Parathyroid adenoma (tissue), 2 donors: ENCODE data around the gene ZNF682.

Experiments
- H2AFZ ChIP-seq: fragments of 300-600 bp; sonication (generic); one replicate; pipeline ENCODE4 v1.7.0; 2017; ENCODE audit warnings: antibody characterized with exemption, mild to moderate bottlenecking
- H3K27ac ChIP-seq: fragments of 300-600 bp; sonication (generic); one replicate; pipeline ENCODE4 v1.7.0; 2017
- H3K27me3 ChIP-seq: fragments of 300-600 bp; sonication (generic); one replicate; pipeline ENCODE4 v1.7.0; 2017; ENCODE audit warnings: low read length; ENCODE audit not compliant: control insufficient read depth, insufficient read depth
- H3K36me3 ChIP-seq: fragments of 300-600 bp; sonication (generic); one replicate; pipeline ENCODE4 v1.7.0; 2017; ENCODE audit warnings: low read length; ENCODE audit not compliant: control insufficient read depth, insufficient read depth
- H3K4me1 ChIP-seq: fragments of 300-600 bp; sonication (generic); one replicate; pipeline ENCODE4 v1.7.0; 2017; ENCODE audit warnings: control low read depth
- H3K4me2 ChIP-seq: fragments of 300-600 bp; sonication (generic); one replicate; pipeline ENCODE4 v1.7.0; 2017; ENCODE audit warnings: low read length
- H3K4me3 ChIP-seq: fragments of 300-600 bp; sonication (generic); one replicate; pipeline ENCODE4 v1.7.0; 2017; ENCODE audit warnings: low read depth, low read length
- H3K79me2 ChIP-seq: fragments of 300-600 bp; sonication (generic); one replicate; pipeline ENCODE4 v1.7.0; 2017; ENCODE audit warnings: control low read depth
- H3K9ac ChIP-seq: fragments of 300-600 bp; sonication (generic); one replicate; pipeline ENCODE4 v1.7.0; 2017; ENCODE audit warnings: mild to moderate bottlenecking
- H3K9me3 ChIP-seq: fragments of 300-600 bp; sonication (generic); one replicate; pipeline ENCODE4 v1.7.0; 2017; ENCODE audit warnings: low read length; ENCODE audit not compliant: control insufficient read depth
- TF ChIP-seq, protein P1 (sequence below): fragments of 300-600 bp; sonication (generic); IDR thresholded peaks from one replicate; pipeline ENCODE4 v1.7.0; 2017; ENCODE audit warnings: antibody characterized with exemption, mild to moderate bottlenecking
- donor health status: primary hyperparathyroidism.

Gene ZNF682

DNA sequence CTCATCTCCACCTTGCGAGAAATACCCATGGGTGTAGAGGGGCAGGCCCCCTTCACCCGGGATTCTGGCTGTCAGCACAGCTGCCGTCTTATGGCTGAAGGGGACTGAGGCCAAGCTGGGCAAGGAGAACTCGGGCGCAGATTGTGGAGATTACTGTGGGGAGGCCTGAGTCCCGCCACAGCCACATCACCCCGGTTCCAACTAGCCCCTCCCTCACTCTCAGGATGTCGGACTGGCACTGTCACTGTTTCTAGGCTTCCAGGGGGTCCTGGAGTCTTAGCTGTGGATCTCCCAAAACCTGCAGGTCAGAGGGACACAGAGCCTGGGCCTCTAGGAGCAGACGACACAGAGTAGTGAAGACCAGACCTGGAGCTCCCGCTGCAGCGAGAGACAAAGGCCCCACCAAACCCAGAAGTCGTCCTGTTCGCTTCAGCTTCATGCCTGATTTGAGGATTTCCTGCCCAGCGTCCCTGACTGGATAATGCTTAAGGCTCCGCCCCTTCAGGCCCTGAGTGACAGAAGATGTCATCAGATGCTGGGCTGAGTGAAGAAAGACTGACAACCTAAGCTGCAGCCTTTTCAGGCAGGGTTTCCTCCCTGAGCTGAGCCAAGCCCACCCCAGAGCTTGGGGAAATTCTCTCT is 82.8 kb downstream of the ZNF682 start:
- Histone ChIP-seq H3K9ac (no peak overlapping the region), H3K36me3 (no peaks in the 10 kb centered on the region), H2AFZ (no peak overlapping the region), H3K4me1 (no peaks in the 10 kb centered on the region), H3K9me3 (no peaks in the 10 kb centered on the region), H3K79me2 (no peaks in the 10 kb centered on the region), H3K4me3 (no peak overlapping the region), H3K27me3 (no peaks in the 10 kb centered on the region), H3K4me2 (no peak overlapping the region), H3K27ac (no peak overlapping the region)
- TF ChIP-seq, protein P1, sequence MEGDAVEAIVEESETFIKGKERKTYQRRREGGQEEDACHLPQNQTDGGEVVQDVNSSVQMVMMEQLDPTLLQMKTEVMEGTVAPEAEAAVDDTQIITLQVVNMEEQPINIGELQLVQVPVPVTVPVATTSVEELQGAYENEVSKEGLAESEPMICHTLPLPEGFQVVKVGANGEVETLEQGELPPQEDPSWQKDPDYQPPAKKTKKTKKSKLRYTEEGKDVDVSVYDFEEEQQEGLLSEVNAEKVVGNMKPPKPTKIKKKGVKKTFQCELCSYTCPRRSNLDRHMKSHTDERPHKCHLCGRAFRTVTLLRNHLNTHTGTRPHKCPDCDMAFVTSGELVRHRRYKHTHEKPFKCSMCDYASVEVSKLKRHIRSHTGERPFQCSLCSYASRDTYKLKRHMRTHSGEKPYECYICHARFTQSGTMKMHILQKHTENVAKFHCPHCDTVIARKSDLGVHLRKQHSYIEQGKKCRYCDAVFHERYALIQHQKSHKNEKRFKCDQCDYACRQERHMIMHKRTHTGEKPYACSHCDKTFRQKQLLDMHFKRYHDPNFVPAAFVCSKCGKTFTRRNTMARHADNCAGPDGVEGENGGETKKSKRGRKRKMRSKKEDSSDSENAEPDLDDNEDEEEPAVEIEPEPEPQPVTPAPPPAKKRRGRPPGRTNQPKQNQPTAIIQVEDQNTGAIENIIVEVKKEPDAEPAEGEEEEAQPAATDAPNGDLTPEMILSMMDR = no peak

DNA sequence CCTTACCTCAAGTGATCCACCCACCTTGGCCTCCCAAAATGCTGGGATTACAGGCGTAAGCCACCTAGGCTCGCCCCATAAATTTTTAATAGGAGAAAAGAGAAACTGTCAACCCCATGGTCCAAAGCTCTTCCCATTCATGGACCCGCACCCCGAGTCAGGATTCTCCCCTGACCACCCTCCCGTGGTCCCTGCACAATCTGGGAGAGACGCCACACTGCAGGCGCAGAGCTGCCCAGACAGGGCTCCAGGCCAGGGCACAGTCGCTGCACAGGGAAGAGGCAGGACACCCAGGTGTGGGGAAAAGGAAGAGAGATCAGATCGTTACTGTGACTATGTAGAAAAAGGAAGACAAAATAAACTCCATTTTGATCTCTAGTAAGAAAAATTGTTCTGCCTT is 84.1 kb downstream of the ZNF682 start:
- Histone ChIP-seq H3K4me2 (no peak overlapping the region), H3K79me2 (no peaks in the 10 kb centered on the region), H3K4me3 (no peak overlapping the region), H3K27me3 (no peaks in the 10 kb centered on the region), H3K9ac (no peak overlapping the region), H3K4me1 (no peaks in the 10 kb centered on the region), H2AFZ (no peak overlapping the region), H3K27ac (no peak overlapping the region), H3K9me3 (no peaks in the 10 kb centered on the region), H3K36me3 (no peaks in the 10 kb centered on the region)
- TF ChIP-seq, protein P1 = no peak
